Iris pigment epithelial cell (primary cell): ENCODE measurements around the gene HTATIP2.
A peak's percentile ranks its signal among the peaks of the same experiment; 100 is the strongest.
"Not testable (repeated sequence)": the region's sequence is repeated elsewhere in the genome, so short reads cannot be mapped to it uniquely, and the experiment has no call there.

Source experiments
- DNase-seq: peaks from one replicate; pipeline ENCODE4 v3.0.0-alpha.2; 2011; ENCODE audit warnings: low read depth

The HTATIP2 gene

GRCh38 chr11:20372081-20372626 is 8.6 kb downstream of the HTATIP2 start:
- DNase-seq = no peak

- no peak for DNase-seq
Measured at GRCh38 chr11:20373147-20373546, 9.6 kb downstream of the HTATIP2 start.

GRCh38 chr11:20373568-20374209 is 10.2 kb downstream of the HTATIP2 start:
- DNase-seq = no peak

GRCh38 chr11:20374741-20375300 is 11.3 kb downstream of the HTATIP2 start:
- peak; percentile 43 for DNase-seq

- no peak for DNase-seq
Measured at GRCh38 chr11:20376162-20376730, 12.7 kb downstream of the HTATIP2 start.

- DNase-seq = not testable (repeated sequence)
Measured at GRCh38 chr11:20385996-20386395, 22.5 kb downstream of the HTATIP2 start.

GRCh38 chr11:20387261-20388095 is 24.0 kb downstream of the HTATIP2 start, which contains the start of gene PRMT3:
TSS of gene PRMT3 (plus strand) at chr11:20387716. CDS start at chr11:20387747, 31 bp downstream.
- peak; percentile 96 for DNase-seq

GRCh38 chr11:20388096-20389055 is 24.9 kb downstream of the HTATIP2 start:
- peak; percentile 9 for DNase-seq

GRCh38 chr11:20397281-20397680 is 33.8 kb downstream of the HTATIP2 start:
- peak; percentile 69 for DNase-seq

GRCh38 chr11:20399498-20399897 is 36.0 kb downstream of the HTATIP2 start:
- no peak for DNase-seq

GRCh38 chr11:20403059-20403458 is 39.5 kb downstream of the HTATIP2 start:
- no peak for DNase-seq

- peak; percentile 17 for DNase-seq
Measured at GRCh38 chr11:20406484-20406883, 43.0 kb downstream of the HTATIP2 start.

- no peak for DNase-seq
Measured at GRCh38 chr11:20407344-20407743, 43.8 kb downstream of the HTATIP2 start.

- no peak for DNase-seq
Measured at GRCh38 chr11:20415432-20415831, 51.9 kb downstream of the HTATIP2 start.

GRCh38 chr11:20417771-20418170 is 54.3 kb downstream of the HTATIP2 start:
- no peak for DNase-seq

- DNase-seq = no peak
Measured at GRCh38 chr11:20421946-20422345, 58.4 kb downstream of the HTATIP2 start.

- no peak for DNase-seq
Measured at GRCh38 chr11:20429216-20429615, 65.7 kb downstream of the HTATIP2 start.
